Measurements from ENCODE around the gene ADGRG1. TPM values are rescaled to one million over a fixed set of nuclear protein-coding genes. Genes with fewer than 3 reads are reported as not detected.
"Not testable (repeated sequence)": the region's sequence is repeated elsewhere in the genome, so short reads cannot be mapped to it uniquely, and the experiment has no call there.

Gene ADGRG1
- total RNA-seq, 2 donors from 2014 or later, result 4.3 to 8.2 TPM

GRCh38 chr16:57663917-57664661, 35.7 kb downstream of the ADGRG1 start:
- Mint-ChIP-seq H3K9me3 (no peaks in the 10 kb centered on the region), H3K36me3 (no peaks in the 10 kb centered on the region), H3K27ac (no peak overlapping the region)
- DNase-seq (ENCODE audit: low spot score in 2 of 2), result no peak
- no peak for ATAC-seq

GRCh38 chr16:57664662-57665025, 36.2 kb downstream of the ADGRG1 start:
- no peaks in the 10 kb centered on the region for H3K36me3 Mint-ChIP-seq
- ATAC-seq, result no peak
- H3K27ac Mint-ChIP-seq, result peak overlapping the region in 1 of 2 donors; percentile 59
- H3K9me3 Mint-ChIP-seq, result no peaks in the 10 kb centered on the region
- no peak for DNase-seq (ENCODE audit: low spot score in 2 of 2)

- DNase-seq (ENCODE audit: low spot score in 2 of 2) (no peak), ATAC-seq (no peak)
- peak overlapping the region; percentile 53 to 59 for H3K27ac Mint-ChIP-seq
- no peaks in the 10 kb centered on the region for H3K9me3 Mint-ChIP-seq
- no peaks in the 10 kb centered on the region for H3K36me3 Mint-ChIP-seq
Observed at GRCh38 chr16:57665541-57665940, 37.1 kb downstream of the ADGRG1 start.

GRCh38 chr16:57666353-57667047, 38.1 kb downstream of the ADGRG1 start:
- DNase-seq (ENCODE audit: low spot score in 2 of 2) (no peak), ATAC-seq (no peak)
- Mint-ChIP-seq H3K27ac (no peak overlapping the region), H3K36me3 (no peaks in the 10 kb centered on the region), H3K9me3 (no peaks in the 10 kb centered on the region)

GRCh38 chr16:57667048-57667525, 38.7 kb downstream of the ADGRG1 start:
- DNase-seq (ENCODE audit: low spot score in 2 of 2), result no peak
- no peaks in the 10 kb centered on the region for H3K9me3 Mint-ChIP-seq
- no peaks in the 10 kb centered on the region for H3K36me3 Mint-ChIP-seq
- ATAC-seq, result no peak
- no peak overlapping the region for H3K27ac Mint-ChIP-seq

GRCh38 chr16:57667526-57668262, 39.3 kb downstream of the ADGRG1 start:
- DNase-seq (ENCODE audit: low spot score in 2 of 2), result no peak
- Mint-ChIP-seq H3K9me3 (no peaks in the 10 kb centered on the region), H3K36me3 (no peaks in the 10 kb centered on the region), H3K27ac (no peak overlapping the region)
- ATAC-seq, result no peak

- ATAC-seq (no peak), DNase-seq (ENCODE audit: low spot score in 2 of 2) (no peak)
- no peaks in the 10 kb centered on the region for H3K9me3 Mint-ChIP-seq
- H3K27ac Mint-ChIP-seq, result no peak within 1 kb of the TSS
- H3K36me3 Mint-ChIP-seq, result no peaks in the 10 kb centered on the region
Observed at GRCh38 chr16:57668263-57668571, 39.8 kb downstream of the ADGRG1 start, which contains the start of gene ADGRG3. TSS of gene ADGRG3 (plus strand) at chr16:57668306. CDS start at chr16:57668348, 42 bp downstream.

- no peak overlapping the region for H3K27ac Mint-ChIP-seq
- no peak for ATAC-seq
- no peak for DNase-seq (ENCODE audit: low spot score in 2 of 2)
Observed at GRCh38 chr16:57668630-57669475, 40.4 kb downstream of the ADGRG1 start.

GRCh38 chr16:57669476-57670162, 41.2 kb downstream of the ADGRG1 start:
- DNase-seq (ENCODE audit: low spot score in 2 of 2) (no peak), ATAC-seq (no peak)
- Mint-ChIP-seq H3K9me3 (no peaks in the 10 kb centered on the region), H3K27ac (no peak overlapping the region), H3K36me3 (no peaks in the 10 kb centered on the region)

More at GRCh38 chr16:57668630-57669475, 40.4 kb downstream of the ADGRG1 start:
- Mint-ChIP-seq H3K36me3 (no peaks in the 10 kb centered on the region), H3K9me3 (no peaks in the 10 kb centered on the region)

- Mint-ChIP-seq H3K9me3 (no peaks in the 10 kb centered on the region), H3K36me3 (no peaks in the 10 kb centered on the region), H3K27ac (no peak overlapping the region)
- ATAC-seq (no peak), DNase-seq (ENCODE audit: low spot score in 2 of 2) (no peak)
Observed at GRCh38 chr16:57670196-57670595, 41.8 kb downstream of the ADGRG1 start.

- not testable (repeated sequence) for H3K27ac Mint-ChIP-seq; H3K9me3 Mint-ChIP-seq; DNase-seq (ENCODE audit: low spot score in 2 of 2); H3K36me3 Mint-ChIP-seq; ATAC-seq
Observed at GRCh38 chr16:57671451-57671850, 43.0 kb downstream of the ADGRG1 start.

GRCh38 chr16:57672416-57672815, 44.0 kb downstream of the ADGRG1 start:
- Mint-ChIP-seq H3K9me3 (no peaks in the 10 kb centered on the region), H3K36me3 (no peaks in the 10 kb centered on the region), H3K27ac (no peak overlapping the region)
- DNase-seq (ENCODE audit: low spot score in 2 of 2) (no peak), ATAC-seq (no peak)

- H3K9me3 Mint-ChIP-seq, result no peaks in the 10 kb centered on the region
- H3K36me3 Mint-ChIP-seq, result no peaks in the 10 kb centered on the region
- no peak overlapping the region for H3K27ac Mint-ChIP-seq
- ATAC-seq (no peak), DNase-seq (ENCODE audit: low spot score in 2 of 2) (no peak)
Observed at GRCh38 chr16:57672824-57673223, 44.4 kb downstream of the ADGRG1 start.

GRCh38 chr16:57675741-57676551, 47.5 kb downstream of the ADGRG1 start:
- DNase-seq (ENCODE audit: low spot score in 2 of 2) (no peak), ATAC-seq (no peak)
- no peaks in the 10 kb centered on the region for H3K36me3 Mint-ChIP-seq
- H3K9me3 Mint-ChIP-seq, result no peaks in the 10 kb centered on the region
- no peak overlapping the region for H3K27ac Mint-ChIP-seq

GRCh38 chr16:57676553-57677085, 48.2 kb downstream of the ADGRG1 start:
- H3K9me3 Mint-ChIP-seq, result no peaks in the 10 kb centered on the region
- no peak for DNase-seq (ENCODE audit: low spot score in 2 of 2)
- no peak for ATAC-seq
- H3K27ac Mint-ChIP-seq, result no peak overlapping the region
- no peaks in the 10 kb centered on the region for H3K36me3 Mint-ChIP-seq

Data from activated naive CD4-positive, alpha-beta T cell treated with anti-CD3 and anti-CD28 coated beads, Interleukin-2, amount 50 U/mL, for 72 hours (primary cell).